Endothelial cell of umbilical vein (primary cell): ENCODE data around the gene REG3G. TPM values are rescaled to one million over a fixed set of nuclear protein-coding genes. Genes with fewer than 3 reads are reported as not detected.

ENCODE experiments used
- BruUV-seq: library from RNA; stranded (reverse); fragments of 400-500 nt; replicated peaks from 2 replicates; lab custom pipeline; 2021; lab: Mats Ljungman, UMichigan
- CTCF ChIA-PET: fragments of 300-600, 350-600 bp; sonication (Branson Sonifier 250); formaldehyde crosslinking; loops from one replicate; lab custom pipeline; 2021; ENCODE audit warnings: antibody characterized with exemption, inconsistent platforms; lab: Charles Lee
- POLR2A ChIA-PET: fragments of 300-600, 350-600 bp; sonication (Branson Sonifier 250); formaldehyde crosslinking; loops from one replicate; lab custom pipeline; 2021; ENCODE audit warnings: antibody characterized with exemption, inconsistent platforms; lab: Charles Lee
- DNase-seq: peaks from one replicate; pipeline ENCODE4 v3.0.0-alpha.2; 2011; ENCODE audit warnings: low read depth, low spot score
- FAIRE-seq: peaks from 2 replicates; lab custom pipeline; 2011; peaks lifted over from hg19 to GRCh38; lab: Jason Lieb, UNC
- H2AFZ ChIP-seq: 2 replicates; pipeline ENCODE4 v1.6.0; 2012; ENCODE audit warnings: low read depth, low read length, control low read depth, inconsistent platforms
- H3K27ac ChIP-seq: 2 replicates; pipeline ENCODE4 v1.5.1; 2011; ENCODE audit warnings: low read depth, mild to moderate bottlenecking, control low read depth, low read length, moderate library complexity; ENCODE audit not compliant: insufficient read depth
- H3K27me3 ChIP-seq, 2 experiments: 2 replicates each; pipeline versions ENCODE4 v1.6.0 to v1.6.1; 2011; ENCODE audit warnings: low read length in 2 of 2, mixed read lengths in 1 of 2; ENCODE audit not compliant: control insufficient read depth in 2 of 2, insufficient read depth in 2 of 2
- H3K36me3 ChIP-seq, 2 experiments: 2 replicates in 1 of 2; 3 replicates in 1 of 2; pipeline ENCODE4 v1.5.1; 2011; ENCODE audit warnings: low read length in 2 of 2, mild to moderate bottlenecking in 1 of 2, moderate library complexity in 1 of 2; ENCODE audit not compliant: control insufficient read depth in 2 of 2, insufficient read depth in 2 of 2; ENCODE audit errors: extremely low read depth in 1 of 2
- H3K4me1 ChIP-seq: 3 replicates; pipeline ENCODE4 v1.5.1; 2011; ENCODE audit warnings: mild to moderate bottlenecking, low read length; ENCODE audit not compliant: control insufficient read depth, insufficient read depth; ENCODE audit errors: extremely low read depth
- H3K4me2 ChIP-seq: 2 replicates; pipeline ENCODE4 v1.6.1; 2011; ENCODE audit warnings: low read length, control low read depth, mixed read lengths; ENCODE audit not compliant: insufficient read depth
- H3K4me3 ChIP-seq, 3 experiments: fragments of 200-600 bp in 1 of 3; sonication (generic), shearing (Covaris generic) in 1 of 3; replicated peaks in 1 of 3; 2 replicates each; pipeline ENCODE4 v1.5.1; 2011 to 2016; ENCODE audit warnings: control low read depth in 3 of 3, low read length in 3 of 3, mild to moderate bottlenecking in 2 of 3, inconsistent platforms in 1 of 3, low read depth in 1 of 3, moderate library complexity in 1 of 3; ENCODE audit not compliant: insufficient read depth in 1 of 3
- H3K79me2 ChIP-seq: 2 replicates; pipeline ENCODE4 v1.6.0; 2012; ENCODE audit warnings: low read length, inconsistent platforms; ENCODE audit not compliant: control insufficient read depth, insufficient read depth
- H3K9ac ChIP-seq: replicated peaks from 2 replicates; pipeline ENCODE3; 2011; ENCODE audit warnings: low read length, control low read depth; ENCODE audit not compliant: insufficient read depth; ENCODE audit errors: extremely low read depth
- H3K9me1 ChIP-seq: replicated peaks from 3 replicates; pipeline ENCODE4 v1.6.0; 2011; ENCODE audit warnings: mild to moderate bottlenecking, low read length; ENCODE audit not compliant: control insufficient read depth, insufficient read depth; ENCODE audit errors: extremely low read depth
- H3K9me3 ChIP-seq: replicated peaks from 2 replicates; pipeline ENCODE4 v1.5.1; 2012; ENCODE audit warnings: low read length, inconsistent platforms; ENCODE audit not compliant: control insufficient read depth, insufficient read depth
- H4K20me1 ChIP-seq: replicated peaks from 2 replicates; pipeline ENCODE3; 2011; ENCODE audit warnings: mild to moderate bottlenecking, low read length; ENCODE audit not compliant: control insufficient read depth, insufficient read depth; ENCODE audit errors: extremely low read depth
- CTCF ChIP-seq, 2 donors: IDR thresholded peaks; 1 replicate in 1 of 2; 2 replicates in 1 of 2; pipeline ENCODE4 v1.5.1; 2011; ENCODE audit warnings: low read length in 2 of 2, mild to moderate bottlenecking in 2 of 2, moderate library complexity in 2 of 2, control low read depth in 1 of 2, inconsistent platforms in 1 of 2, low read depth in 1 of 2; ENCODE audit not compliant: insufficient read depth in 1 of 2; ENCODE audit errors: extremely low read depth in 1 of 2
- EZH2 ChIP-seq: IDR thresholded peaks from 2 replicates; pipeline ENCODE4 v1.6.1; 2012; ENCODE audit warnings: borderline replicate concordance, low read depth, mild to moderate bottlenecking, moderate library complexity, low read length, inconsistent platforms; ENCODE audit not compliant: severe bottlenecking
- FOS ChIP-seq: IDR thresholded peaks from 2 replicates; pipeline ENCODE4 v1.6.1; 2011; ENCODE audit warnings: mild to moderate bottlenecking, low read length, moderate library complexity, borderline replicate concordance; ENCODE audit not compliant: insufficient read depth
- GATA2 ChIP-seq: IDR thresholded peaks from 2 replicates; pipeline ENCODE4 v1.7.0; 2011; ENCODE audit warnings: low read depth, mild to moderate bottlenecking, moderate library complexity, mixed read lengths, low read length; ENCODE audit not compliant: insufficient read length, insufficient read depth
- JUN ChIP-seq: IDR thresholded peaks from 2 replicates; pipeline ENCODE4 v1.6.1; 2011; ENCODE audit warnings: borderline replicate concordance, low read depth; ENCODE audit not compliant: insufficient read length, insufficient read depth
- MAX ChIP-seq: IDR thresholded peaks from 2 replicates; pipeline ENCODE4 v1.6.1; 2011; ENCODE audit not compliant: insufficient read depth, insufficient read length
- MYC ChIP-seq: IDR thresholded peaks from one replicate; pipeline ENCODE4 v1.6.1; 2011; ENCODE audit warnings: mild to moderate bottlenecking, low read depth, low read length
- POLR2A ChIP-seq: IDR thresholded peaks from 2 replicates; pipeline ENCODE4 v1.6.1; 2012; ENCODE audit warnings: low read depth, mild to moderate bottlenecking, control low read depth, low read length
- POLR2AphosphoS5 ChIP-seq: IDR thresholded peaks from 2 replicates; pipeline ENCODE4 v1.6.1; 2012; ENCODE audit warnings: low read depth, mild to moderate bottlenecking, control low read depth, low read length, moderate library complexity; ENCODE audit not compliant: insufficient read depth
- dilution Hi-C: fragments of 300-500 bp; cut with MboI; formaldehyde crosslinking; loops from one replicate; pipeline ENCODE4 v1.15.0; 2019; ENCODE audit warnings: low sequenced_read_pairs; ENCODE audit not compliant: extremely low pct_ligation_motif_present
- intact Hi-C: fragments of 100-400 bp; cut with micrococcal nuclease; formaldehyde crosslinking; loops from one replicate; pipeline ENCODE4 v1.10.0; 2022
- polyA plus RNA-seq, 4 experiments: library from polyadenylated mRNA; depleted of rRNA in 3 of 4; stranded (reverse) in 3 of 4; unstranded in 1 of 4; fragments of >200 nt; gene quantifications; 2 replicates each; pipeline versions ENCODE4 v1.2.1 to v1.2.3, GENCODE V29; 2011 to 2012; ENCODE audit warnings: missing spikeins in 1 of 4
- total RNA-seq: library from RNA; stranded (reverse); gene quantifications from 2 replicates; pipeline ENCODE4 v1.2.3, GENCODE V29; 2021

REG3G gene
- total and polyA plus RNA-seq, 2 donors (not counting 3 experiments of a cell fraction or from before 2014, with no cell fraction given), result not detected

- dilution Hi-C loops, result no loop called here
- Histone ChIP-seq H3K79me2 (no peaks in the 10 kb centered on the region), H3K4me1 (no peaks in the 10 kb centered on the region), H3K27ac (no peak overlapping the region), H3K9me3 (no peaks in the 10 kb centered on the region), H3K9me1 (no peaks in the 10 kb centered on the region), H3K9ac (no peak overlapping the region), H4K20me1 (no peaks in the 10 kb centered on the region), H3K36me3 (no peaks in the 10 kb centered on the region), H2AFZ (no peak overlapping the region), H3K27me3 (peaks cover 17 to 18% of the 10 kb centered on the region in 2 experiments), H3K4me2 (no peak overlapping the region), H3K4me3 (no peak overlapping the region)
- TF ChIP-seq GATA2 (no peak), MYC (no peak), MAX (no peak), FOS (no peak), POLR2AphosphoS5 (no peak), JUN (no peak), POLR2A (no peak), EZH2 (no peak), CTCF (IDR thresholded peaks at IDR 0.05; ENCODE audit: extremely low read depth in 1 of 2, insufficient read depth in 1 of 2, low read depth in 1 of 2, low read length in 2 of 2) (no peak)
- ChIA-PET POLR2A (no interaction called here), CTCF (no interaction called here)
- DNase-seq (no peak), FAIRE-seq (no peak)
- no TSS peak for BruUV-seq
- intact Hi-C loops, result no loop called here
Measured at GRCh38 chr2:78989051-78989450, 36.5 kb upstream of the REG3G start.
